NCI-H2107 treated with DMSO at 0.1 percent for 48 hours (cell line): ENCODE measurements around the gene GAMT.

Experiments
- DNase-seq: peaks from one replicate; lab custom pipeline; 2025; ENCODE audit not compliant: unreplicated experiment; lab: John Stamatoyannopoulos, UW

The GAMT gene

DNA sequence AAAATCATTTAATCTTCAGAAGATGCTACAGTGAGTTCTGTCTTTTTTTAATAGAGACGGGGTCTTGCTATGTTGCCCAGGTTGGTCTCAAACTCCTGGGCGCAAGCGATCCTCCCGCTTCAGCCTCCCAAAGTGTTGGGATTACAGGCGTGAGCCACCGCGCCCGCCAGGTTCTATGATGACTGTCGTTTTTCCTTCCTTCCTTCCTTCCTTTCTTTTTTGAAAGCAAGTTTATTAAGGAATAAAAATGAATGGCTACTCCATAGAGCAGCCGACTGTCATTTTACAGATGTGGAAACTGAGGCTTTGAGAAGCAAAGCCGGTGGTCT lies 511 bp upstream of the GAMT start:
- no peak for DNase-seq

DNA sequence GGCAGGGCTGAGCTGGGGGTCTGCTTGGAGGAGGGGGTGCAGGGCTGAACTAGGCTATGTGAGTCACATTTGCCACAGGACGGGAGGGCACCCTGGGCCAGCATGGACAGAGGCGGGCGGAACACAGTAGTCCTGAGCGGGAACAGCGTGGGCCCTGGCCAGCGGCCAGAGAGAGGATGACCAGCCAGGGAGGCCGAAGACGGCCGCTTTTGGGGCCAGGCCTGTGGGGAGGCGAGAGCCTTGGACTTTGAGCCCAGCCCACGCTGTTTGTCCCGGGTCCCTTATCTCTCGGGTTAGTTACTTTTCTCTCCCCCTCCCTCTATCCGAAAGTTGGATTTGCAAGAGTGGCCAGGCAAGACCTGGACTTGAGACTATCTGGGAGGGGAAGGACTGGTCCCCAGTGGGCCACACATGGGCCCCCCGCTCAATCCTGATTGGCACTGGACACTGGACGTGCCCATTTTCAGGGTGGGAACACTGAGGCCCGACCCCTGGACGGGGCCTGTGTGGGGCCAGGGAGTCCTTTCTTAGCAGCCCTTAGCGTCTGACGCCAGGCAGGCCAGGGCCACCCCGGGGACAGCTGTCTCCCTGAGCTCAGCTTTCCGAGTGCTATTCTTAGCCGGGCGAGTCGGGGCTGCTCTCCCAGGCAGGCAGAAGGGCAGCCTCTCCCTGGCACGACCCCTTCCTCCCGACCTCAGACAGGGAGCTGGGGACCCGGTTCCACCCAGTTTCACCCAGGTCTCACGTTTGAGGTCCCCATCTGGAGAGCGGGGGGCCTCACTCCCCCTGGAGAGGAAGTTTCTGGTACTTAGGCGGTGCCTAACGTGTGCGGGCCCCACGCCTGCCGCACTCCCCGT lies 833 bp downstream of the GAMT start:
- peak; percentile 21 for DNase-seq

DNA sequence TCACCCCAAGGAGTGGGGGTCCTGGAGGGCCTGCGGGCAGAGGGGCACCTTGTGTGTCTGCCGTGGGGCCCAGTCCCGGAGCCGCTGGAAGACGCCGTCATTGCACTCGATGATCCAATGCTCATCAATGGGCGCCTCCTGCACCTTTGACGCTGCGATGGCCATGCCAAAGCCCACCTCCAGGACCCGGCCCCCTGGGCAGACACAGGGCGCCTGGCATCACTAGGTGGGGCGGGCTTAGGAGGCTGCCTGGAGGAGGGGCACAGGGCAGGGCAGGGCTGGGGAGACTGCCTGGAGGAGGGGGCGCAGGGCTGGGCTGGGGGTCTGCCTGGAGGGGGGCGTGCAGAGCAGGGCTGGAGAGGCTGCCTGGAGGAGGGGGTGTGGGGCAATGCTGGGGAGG lies 1.6 kb downstream of the GAMT start:
- no peak for DNase-seq

DNA sequence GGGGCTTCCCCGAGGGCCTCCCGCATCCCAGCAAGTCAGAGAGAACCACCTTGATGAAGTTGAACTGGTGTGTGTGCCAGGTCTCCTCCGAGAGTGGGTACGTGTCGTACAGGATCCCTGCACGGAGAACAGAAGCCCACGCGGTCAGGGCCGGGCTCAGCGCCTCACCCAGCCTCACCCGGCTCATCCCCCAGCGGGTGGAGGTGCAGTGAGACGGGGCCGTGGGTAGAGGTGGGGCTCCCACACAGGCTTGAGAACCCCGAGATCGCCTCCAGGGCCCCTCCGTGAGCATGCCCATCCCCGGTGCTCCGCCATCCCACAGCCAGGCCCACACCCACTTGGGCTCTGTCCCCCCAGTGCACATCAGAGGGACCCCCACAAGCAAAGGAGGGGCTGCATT lies 2.3 kb downstream of the GAMT start:
- DNase-seq, result no peak

DNA sequence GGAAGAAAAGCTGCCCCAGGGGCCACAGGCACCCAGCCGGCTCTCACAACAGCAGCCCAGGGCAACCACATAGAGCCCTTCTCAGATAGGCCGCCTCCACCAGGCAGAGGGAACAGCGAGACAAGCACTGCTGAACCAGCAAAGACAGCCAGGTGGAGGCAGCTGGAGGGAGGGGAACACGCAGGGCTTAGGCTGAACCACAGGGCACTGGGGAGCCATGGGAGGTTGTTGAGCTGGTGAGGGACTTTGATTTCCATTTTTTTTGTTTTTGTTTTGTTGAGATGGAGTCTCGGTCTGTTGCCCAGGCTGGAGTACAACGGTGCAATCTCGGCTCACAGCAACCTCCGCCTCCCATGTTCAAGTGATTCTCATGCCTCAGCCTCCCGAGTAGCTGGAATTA lies 3.5 kb downstream of the GAMT start:
- no peak for DNase-seq

DNA sequence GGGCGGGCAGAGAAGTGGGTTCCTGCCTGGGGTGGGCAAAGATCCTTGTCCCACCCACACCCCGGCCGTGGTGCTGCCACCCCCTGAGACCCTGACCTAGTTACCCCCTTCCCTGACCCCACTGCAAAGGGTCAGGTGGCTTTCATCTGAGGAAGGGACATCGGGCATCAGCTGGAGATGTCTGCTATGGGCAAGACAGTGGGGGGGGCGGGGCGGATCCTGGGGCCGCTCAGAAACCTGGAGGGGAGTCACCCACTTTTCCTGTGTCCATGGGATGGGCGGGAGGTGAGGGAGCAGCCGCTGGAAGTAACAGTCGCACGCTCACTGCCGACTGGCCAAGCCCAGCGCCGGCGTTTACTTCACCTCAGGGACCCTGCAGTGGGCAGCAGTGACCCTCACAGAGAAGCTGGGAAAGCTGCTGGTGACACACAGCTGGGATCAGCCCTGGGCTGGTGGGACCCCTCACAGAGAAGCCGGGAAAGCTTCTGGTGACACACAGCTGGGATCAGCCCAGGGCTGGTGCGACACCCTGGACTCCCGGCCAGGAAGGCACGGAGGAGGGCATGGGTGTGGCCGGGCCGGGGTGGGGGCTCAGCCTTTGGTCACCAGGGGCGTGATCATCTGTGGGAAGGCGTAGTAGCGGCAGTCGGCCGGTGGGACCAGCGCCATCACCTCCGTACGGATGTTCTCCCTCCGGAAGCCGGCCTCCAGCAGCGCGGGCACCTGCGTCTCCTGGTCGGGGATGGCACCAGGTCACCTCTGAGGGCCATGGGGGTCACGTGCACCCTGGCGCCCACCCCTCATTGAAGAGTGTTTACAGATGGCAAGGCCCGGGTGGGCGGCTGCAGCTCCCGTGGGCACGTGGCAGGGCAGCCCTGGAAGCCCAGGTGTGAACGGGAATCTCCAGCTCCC lies 4.3 kb downstream of the GAMT start:
- no peak for DNase-seq

DNA sequence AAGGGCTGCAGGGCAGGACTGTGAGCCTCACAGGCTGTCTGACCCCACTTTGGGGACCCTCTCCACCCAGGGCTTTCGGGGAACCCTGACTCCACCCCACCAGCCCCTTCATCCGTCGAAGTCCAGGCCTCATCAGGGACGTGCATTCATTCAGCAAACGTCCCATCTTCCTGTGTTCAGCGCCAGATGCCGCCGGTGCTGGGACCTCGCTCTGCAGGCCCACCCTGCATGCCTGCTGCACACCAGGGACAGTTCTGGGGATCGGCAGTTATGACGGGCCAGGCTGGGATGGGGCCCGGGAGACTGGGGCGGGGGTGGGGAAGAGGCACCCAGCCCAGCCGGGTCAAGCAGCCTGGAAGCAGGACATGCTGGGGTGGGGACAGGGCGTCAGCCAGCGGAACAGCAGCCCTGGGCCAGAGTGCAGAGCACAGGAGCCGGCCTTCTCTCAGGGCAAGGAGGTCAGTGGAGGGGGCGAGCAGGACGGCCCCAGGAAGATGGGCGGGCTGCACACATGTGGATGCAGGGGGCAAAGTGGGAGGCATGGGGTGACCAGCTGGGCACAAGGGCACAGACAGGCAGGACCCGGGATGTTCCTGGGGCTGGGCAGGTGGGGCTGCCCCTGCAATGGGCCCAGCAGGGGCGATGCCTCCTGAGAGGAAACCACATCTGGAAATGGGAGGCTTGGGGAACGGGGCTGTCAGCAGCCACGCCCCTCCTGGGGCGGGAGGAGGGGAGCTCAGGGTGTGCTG lies 5.1 kb downstream of the GAMT start:
- no peak for DNase-seq

DNA sequence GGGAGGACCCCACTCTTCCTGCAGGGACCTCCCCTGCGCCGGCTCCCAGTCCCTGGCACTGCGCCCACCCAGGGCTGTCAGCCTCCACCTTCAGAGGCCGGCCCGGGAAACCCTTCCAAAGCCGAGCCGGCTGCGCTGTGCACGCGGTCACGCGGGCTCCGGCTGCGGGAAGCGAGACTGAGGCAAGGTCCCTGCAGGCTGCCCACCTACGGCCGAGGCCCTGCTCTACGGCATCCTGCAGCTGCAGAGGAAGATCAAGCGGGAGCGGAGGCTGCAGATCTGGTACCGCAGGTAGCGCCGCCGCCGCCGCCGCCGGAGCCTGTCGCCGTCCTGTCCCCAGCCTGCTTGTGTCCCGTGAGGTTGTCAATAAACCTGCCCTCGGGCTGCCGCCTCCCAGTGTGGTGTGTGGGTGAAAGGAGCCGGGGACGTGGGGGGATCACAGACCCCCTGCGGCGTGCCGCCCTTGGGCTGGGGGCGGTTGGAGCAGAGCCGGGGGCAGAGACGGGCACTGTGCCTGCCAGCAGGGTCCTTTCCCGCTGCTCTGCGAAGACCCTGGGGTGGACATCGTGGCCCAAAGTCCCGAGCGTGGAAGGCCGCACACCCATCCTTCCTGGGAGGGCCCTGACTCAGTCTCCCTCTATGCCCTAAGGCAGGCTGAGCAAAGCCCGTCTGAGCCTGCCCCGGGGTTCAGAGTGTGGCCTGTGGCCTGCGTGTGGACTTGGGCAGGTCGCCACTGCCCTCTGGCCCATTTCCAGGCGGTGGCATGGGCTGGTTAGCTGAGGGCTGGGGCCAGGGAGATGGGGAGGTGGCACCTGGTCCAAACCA lies 5.9 kb downstream of the GAMT start:
- DNase-seq, result no peak

DNA sequence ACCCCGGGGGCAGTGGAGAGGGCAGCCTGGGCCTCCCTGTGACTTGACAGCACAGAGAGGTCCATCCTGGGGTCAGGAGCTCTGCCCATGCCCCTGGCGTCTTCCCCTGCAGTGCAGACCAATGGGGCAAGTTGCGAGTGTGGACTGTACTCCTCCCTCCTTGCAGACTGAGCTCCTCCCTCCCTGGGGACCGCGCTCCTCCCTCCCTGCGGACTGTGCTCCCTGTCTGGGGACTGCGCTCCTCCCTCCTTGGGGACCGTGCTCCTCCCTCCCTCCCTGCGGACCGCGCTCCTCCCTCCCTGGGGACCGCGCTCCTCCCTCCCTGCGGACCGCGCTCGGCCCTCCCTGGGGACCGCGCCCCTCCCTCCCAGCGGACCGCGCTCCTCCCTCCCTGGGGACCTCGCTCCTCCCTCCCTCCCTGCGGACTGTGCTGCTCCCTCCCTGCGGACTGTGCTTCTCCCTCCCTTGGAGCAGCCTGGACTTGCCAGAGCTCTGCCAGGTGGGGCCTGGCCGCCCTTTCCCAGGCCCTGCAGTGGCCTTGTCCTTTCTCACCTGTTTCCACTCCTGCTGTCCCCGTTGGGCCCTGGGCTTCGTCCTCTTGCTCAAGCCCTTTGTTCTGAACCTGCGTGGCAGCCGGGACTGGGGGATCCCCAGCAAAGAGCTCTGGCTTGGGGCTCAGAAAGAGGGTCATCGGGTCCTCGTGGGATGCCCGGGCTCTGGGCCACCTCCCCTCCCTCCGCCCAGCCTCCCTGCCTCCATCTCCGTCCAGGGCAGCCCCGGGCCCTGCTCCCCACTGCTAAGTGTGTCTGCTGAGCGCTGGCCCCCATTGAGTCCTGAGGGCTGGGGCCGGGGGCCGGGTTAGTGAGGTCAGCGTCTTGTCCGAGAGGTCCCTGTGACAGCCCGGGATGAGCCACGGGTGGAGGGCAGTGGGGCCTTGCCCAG lies 6.8 kb downstream of the GAMT start:
- no peak for DNase-seq

DNA sequence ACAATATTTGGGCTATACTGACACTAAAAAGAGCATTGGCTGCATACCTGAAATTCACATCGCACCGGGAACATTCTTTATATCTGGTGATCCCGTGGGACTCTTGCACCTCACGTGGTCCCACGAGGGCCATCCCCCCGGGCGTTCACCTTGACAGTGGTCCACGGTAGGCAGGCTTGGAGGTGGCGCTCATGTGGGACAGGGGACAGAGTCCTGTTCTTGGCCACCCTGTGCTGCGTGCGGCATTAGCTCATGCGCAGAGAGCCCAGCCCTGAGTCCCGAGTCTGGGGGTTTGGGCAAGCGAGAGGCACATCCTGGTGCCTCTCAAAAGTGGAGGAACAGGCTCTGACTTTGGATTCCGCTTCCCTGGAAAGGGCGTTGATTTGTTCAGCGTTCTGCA lies 7.5 kb downstream of the GAMT start:
- DNase-seq, result no peak

DNA sequence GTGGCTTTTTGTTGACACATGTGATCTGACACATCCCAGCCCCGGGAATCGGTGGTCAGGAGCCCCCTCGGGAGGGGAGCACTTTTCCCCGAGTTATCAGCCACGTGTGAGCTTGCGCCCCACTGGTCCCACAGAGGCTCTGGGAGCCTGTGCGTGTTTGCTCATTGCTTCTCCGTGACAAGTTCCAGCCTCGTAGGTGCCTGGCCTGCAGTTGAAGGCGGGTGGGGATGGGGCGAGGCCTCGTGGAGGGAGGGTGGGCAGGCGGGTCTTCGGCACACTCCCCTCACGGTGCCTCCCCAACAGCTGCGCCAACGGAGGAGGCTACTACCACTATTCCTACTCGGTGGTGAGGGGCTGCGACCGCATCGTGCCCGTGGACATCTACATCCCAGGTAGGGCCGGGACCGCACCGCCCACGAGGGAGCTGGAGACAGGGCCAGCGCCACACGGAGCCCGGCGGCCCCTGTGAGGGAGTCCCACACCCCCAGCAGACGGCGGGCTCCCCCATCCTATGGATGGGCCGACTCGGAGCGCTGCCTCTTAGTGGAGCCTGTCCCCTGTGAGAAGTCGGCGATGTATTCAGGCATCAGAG lies 8.3 kb downstream of the GAMT start:
- no peak for DNase-seq

DNA sequence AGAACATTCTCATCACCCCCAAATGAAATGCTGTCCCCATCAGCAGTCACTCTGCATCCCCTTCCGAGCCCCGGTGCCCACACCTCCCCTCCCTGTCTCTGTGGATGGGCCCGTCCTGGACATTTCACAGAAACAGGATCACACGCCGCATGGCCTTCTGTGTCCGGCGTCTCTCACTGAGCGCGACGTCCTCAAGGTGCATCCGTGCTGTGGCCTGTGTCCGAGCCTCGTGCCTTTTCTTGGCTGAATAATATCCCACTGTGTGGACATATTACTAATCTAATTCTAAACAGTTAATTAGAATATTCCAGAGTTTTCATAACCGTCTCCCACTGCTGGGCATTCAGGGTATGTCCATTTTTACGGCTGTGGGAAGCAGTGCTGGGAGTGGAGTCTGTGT lies 8.9 kb downstream of the GAMT start:
- no peak for DNase-seq

DNA sequence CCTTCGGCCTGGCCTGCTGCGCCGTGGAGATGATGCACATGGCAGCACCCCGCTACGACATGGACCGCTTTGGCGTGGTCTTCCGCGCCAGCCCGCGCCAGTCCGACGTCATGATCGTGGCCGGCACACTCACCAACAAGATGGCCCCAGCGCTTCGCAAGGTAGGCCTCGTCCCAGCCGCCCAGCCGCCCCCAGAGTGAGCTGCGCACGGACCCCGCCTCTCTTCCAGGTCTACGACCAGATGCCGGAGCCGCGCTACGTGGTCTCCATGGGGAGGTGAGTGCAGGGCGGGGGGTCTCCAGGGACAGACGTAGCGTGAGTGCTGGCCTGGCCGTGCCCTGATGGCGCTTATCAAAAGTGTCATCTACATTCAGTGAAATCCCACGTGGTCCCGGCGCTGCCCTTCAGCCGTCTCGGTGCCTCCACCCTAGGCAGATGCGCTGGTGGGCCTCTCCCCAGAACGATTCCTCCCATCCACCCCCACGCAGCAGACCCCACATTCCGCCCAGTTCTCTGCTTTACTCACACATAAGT lies 10.4 kb downstream of the GAMT start:
- no peak for DNase-seq

DNA sequence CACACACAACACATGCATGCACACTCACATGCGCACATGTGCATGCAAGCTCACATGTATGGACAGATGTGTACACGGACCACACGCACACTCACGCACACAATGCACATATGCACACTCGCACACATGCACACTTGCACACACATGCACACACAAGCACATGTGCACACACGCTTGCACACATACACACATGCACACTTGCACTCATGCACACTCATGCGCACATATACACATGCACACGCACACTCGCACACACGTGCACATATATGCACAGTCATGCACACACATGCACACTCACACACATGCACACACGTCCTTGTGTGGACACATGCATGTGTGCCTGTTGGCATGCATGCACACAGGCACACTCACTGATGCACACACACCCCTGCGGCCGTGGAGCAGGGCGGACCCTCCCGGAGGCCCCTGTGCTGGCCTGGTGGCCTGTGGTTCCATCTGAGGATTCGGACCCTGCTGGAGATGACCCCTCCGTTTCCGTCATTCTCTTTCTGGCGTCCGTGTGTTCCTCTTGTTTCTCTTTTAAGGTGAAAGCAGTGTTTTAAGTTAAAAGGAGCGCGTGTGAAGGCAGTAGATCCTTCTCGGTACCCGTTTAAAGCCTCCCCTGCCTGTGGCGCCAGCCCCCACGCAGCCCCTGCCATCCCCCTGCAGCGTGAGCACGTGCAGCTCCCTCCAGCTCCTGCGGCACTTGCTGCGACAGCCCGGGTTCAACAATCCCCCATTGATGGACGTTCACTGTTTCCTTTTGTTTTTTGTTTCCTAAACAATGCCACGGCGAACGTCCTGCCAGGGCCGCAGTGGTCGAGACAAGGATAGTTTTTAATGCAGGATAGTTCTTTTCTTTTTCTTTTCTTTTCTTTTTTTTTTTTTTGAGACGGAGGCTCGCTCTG lies 12.1 kb downstream of the GAMT start:
- no peak for DNase-seq

DNA sequence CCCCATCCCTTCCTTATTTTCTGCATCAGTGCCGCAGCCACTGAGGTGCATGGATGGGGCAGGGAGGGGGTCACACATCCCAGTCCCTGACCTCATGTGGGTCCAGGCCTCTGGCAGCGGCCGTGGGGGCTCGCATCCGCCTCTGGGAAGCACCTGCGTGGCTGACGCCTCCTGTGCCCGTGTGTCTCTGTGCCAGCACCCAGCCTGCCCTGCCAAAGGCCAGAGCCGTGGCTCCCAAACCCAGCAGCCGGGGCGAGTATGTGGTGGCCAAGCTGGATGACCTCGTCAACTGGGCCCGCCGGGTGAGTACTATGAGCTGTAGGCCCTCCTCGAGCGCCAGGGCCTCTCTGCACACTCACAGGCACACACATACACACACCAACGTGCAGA lies 12.7 kb downstream of the GAMT start:
- no peak for DNase-seq

DNA sequence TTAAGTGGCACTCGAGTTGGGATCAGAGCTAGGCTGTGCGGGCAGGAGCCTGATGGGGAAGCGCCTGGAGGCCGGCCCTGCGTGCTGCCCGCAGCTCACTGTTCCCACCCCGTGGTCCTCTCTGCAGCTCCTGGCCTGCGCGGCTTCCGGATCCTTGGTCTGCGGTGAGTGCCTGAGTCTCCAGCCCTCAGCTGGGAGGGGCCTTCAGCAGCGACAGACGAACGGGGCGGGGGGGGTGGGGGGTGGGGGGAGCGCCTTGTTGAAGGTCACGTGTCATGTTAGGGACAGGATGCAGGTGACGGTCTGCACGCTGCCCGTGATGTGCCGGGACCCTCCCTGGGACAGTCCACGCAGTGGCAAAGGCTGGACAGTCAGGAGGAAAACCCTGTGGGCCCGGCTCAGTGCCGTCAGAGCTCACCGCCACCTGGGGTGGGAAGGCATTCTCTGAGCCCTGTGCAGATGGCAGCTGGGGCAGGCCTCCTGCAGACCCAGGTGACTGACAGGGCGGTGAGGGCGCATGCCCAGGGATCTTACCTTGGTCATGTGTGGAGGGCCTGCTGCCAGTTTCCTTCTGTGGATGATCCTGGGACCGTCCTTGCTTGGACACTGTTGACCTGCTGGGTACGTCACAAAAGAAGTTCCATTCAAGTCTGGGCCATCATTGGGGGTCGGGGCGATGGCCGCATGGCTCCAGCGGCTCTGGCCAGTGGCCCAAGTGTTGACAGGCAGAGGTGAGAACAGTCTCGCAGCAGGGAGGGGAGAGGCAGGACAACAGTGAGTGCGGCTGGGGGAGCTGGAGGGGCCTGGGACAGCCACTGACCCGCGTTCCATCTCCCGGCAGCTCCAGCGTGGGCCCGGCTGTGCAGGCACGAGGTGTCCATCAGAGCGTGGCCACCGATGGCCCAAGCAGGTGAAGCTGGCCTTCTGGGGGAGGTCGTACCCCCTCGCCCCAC lies 13.4 kb downstream of the GAMT start:
- DNase-seq, result no peak
